HUES6 (cell line): ENCODE results near the gene THEM4.
"Not testable (repeated sequence)": the region's sequence is repeated elsewhere in the genome, so short reads cannot be mapped to it uniquely, and the experiment has no call there.

Experiments
- H3K27ac ChIP-seq: 2 replicates; pipeline ENCODE4 v1.7.0; 2013; ENCODE audit warnings: low read depth, mild to moderate bottlenecking, low read length, inconsistent platforms
- H3K27me3 ChIP-seq: 2 replicates; pipeline ENCODE4 v1.6.1; 2013; ENCODE audit warnings: low read length; ENCODE audit not compliant: control insufficient read depth, insufficient read depth
- H3K36me3 ChIP-seq: 2 replicates; pipeline ENCODE4 v1.6.1; 2013; ENCODE audit warnings: low read length; ENCODE audit not compliant: control insufficient read depth, insufficient read depth
- H3K4me1 ChIP-seq: 2 replicates; pipeline ENCODE4 v1.6.1; 2013; ENCODE audit warnings: low read length; ENCODE audit not compliant: control insufficient read depth, insufficient read depth
- H3K4me3 ChIP-seq: 2 replicates; pipeline ENCODE4 v1.5.1; 2013; ENCODE audit warnings: low read depth, low read length
- H3K9ac ChIP-seq: one replicate; pipeline ENCODE4 v1.6.1; 2013; ENCODE audit warnings: mild to moderate bottlenecking, low read length
- H3K9me3 ChIP-seq: 2 replicates; pipeline ENCODE4 v1.6.1; 2013; ENCODE audit warnings: low read depth, low read length; ENCODE audit not compliant: control insufficient read depth, insufficient read depth

The THEM4 gene

DNA sequence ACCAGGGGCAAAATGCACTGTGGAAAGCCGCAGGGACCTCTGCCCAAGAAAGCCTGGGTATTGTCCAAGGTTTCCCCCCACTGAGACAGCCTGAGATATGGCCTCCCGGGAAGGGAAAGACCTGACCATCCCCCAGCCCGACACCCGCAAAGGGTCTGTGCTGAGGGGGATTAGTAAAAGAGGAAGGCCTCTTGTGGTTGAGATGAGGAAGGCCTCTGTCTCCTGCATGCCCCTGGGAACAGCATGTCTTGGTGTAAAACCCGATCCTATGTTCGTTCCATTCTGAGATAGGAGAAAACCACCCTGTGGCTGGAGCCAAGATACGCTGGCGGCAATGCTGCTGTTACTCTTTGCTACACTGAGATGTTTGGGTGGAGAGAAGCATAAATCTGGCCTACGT is 36.5 kb downstream of the THEM4 start:
- H3K36me3 ChIP-seq, H3K9ac ChIP-seq, H3K27ac ChIP-seq, H3K27me3 ChIP-seq, H3K9me3 ChIP-seq, H3K4me3 ChIP-seq, H3K4me1 ChIP-seq: not testable (repeated sequence)

GRCh38 chr1:151871284-151872030 is 37.9 kb downstream of the THEM4 start:
- Histone ChIP-seq H3K9me3 (no peaks in the 10 kb centered on the region), H3K27me3 (no peaks in the 10 kb centered on the region), H3K9ac (no peak overlapping the region), H3K4me1 (no peaks in the 10 kb centered on the region), H3K27ac (no peak overlapping the region), H3K4me3 (no peak overlapping the region), H3K36me3 (peaks cover 6% of the 10 kb centered on the region)

- Histone ChIP-seq H3K4me3 (no peak overlapping the region), H3K27me3 (peaks cover 18% of the 10 kb centered on the region), H3K27ac (no peak overlapping the region), H3K9ac (no peak overlapping the region), H3K4me1 (no peaks in the 10 kb centered on the region), H3K9me3 (no peaks in the 10 kb centered on the region), H3K36me3 (peaks cover under 1% of the 10 kb centered on the region)
Measured at GRCh38 chr1:151868486-151868885, 40.8 kb downstream of the THEM4 start.

- no peaks in the 10 kb centered on the region for H3K4me1 ChIP-seq
- no peak overlapping the region for H3K27ac ChIP-seq
- H3K9ac ChIP-seq, result no peak overlapping the region
- H3K27me3 ChIP-seq, result peaks cover 24% of the 10 kb centered on the region
- H3K36me3 ChIP-seq, result no peaks in the 10 kb centered on the region
- H3K9me3 ChIP-seq, result no peaks in the 10 kb centered on the region
- no peak overlapping the region for H3K4me3 ChIP-seq
Measured at GRCh38 chr1:151867765-151868411, 41.4 kb downstream of the THEM4 start.

DNA sequence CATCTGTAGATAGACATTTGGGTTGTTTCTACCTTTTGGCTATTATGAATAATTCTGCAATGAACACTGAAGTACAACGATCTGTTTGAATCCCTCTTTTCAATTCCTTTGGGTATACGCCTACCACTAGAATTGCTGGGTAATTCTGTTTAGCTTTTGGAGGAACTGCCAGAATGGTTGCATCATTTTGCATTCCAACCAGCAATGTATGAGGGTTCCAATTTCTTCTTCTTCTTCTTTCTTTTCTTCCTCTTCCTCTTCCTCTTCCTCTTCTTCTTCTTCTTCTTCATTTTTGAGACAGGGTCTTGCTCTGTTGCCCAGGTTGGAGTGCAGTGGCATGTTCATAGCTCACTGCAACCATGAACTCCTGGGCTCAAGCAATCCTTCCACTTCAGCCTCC is 42.0 kb downstream of the THEM4 start:
- H3K4me1 ChIP-seq, result no peaks in the 10 kb centered on the region
- H3K4me3 ChIP-seq, result no peak overlapping the region
- H3K9ac ChIP-seq, result no peak overlapping the region
- no peaks in the 10 kb centered on the region for H3K36me3 ChIP-seq
- no peaks in the 10 kb centered on the region for H3K9me3 ChIP-seq
- H3K27me3 ChIP-seq, result peaks cover 29% of the 10 kb centered on the region
- H3K27ac ChIP-seq, result no peak overlapping the region

- Histone ChIP-seq H3K27ac (no peak overlapping the region), H3K36me3 (no peaks in the 10 kb centered on the region), H3K9me3 (no peaks in the 10 kb centered on the region), H3K4me1 (peaks cover 17% of the 10 kb centered on the region), H3K9ac (no peak overlapping the region), H3K27me3 (peaks cover 56% of the 10 kb centered on the region), H3K4me3 (no peak overlapping the region)
Measured at GRCh38 chr1:151864411-151864810, 44.9 kb downstream of the THEM4 start.

DNA sequence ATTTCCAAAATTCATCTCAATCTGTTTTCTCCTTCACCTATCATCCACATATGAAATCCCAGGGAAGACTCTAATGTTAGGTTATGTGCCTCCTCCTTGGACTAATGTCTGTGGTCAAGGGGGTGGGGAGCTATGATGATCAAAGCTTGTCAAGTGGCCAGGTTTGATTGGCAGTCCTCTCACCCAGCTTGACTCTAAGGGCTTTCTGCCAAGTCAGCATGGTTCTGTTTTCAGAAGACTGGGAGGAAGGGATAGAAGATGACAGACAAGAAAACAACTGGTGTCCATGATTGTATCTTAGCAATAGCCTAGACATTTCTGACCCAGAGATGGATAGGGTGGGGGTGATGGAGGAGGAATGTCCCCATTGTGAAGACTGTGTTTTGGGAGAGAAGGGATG is 46.7 kb downstream of the THEM4 start:
- Histone ChIP-seq H3K27ac (no peak overlapping the region), H3K36me3 (no peaks in the 10 kb centered on the region), H3K9ac (no peak overlapping the region)

GRCh38 chr1:151860504-151861187 is 48.7 kb downstream of the THEM4 start:
- Histone ChIP-seq H3K27ac (no peak overlapping the region), H3K4me1 (peaks cover 17% of the 10 kb centered on the region), H3K4me3 (no peak overlapping the region), H3K27me3 (peaks cover 80% of the 10 kb centered on the region), H3K36me3 (no peaks in the 10 kb centered on the region), H3K9me3 (no peaks in the 10 kb centered on the region), H3K9ac (no peak overlapping the region)

More for the DNA sequence above, 46.7 kb downstream of the THEM4 start:
- Histone ChIP-seq H3K9me3 (no peaks in the 10 kb centered on the region), H3K4me1 (peaks cover 17% of the 10 kb centered on the region), H3K4me3 (no peak overlapping the region), H3K27me3 (peaks cover 74% of the 10 kb centered on the region)

DNA sequence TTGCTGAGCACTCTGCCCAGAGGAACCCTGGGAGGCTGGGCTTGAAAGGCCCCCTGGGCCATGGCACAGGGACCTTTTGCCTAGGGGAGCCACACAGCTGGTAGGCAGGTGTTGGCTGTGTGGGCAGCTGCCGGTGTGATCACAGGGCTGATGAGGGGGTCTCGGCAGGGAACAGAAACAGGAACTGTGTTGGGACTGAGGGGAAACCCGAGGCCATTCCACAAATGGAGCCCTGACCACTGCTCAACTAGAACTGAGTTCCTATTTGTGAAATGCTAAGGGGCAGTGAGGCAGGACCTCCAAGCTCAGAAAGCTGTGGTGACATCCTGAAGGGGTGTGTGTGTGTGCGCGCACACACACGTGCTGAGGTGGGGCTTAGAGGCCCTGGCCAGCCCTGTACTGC is 49.4 kb downstream of the THEM4 start:
- Histone ChIP-seq H3K4me1 (peaks cover 17% of the 10 kb centered on the region), H3K27me3 (peaks cover 75% of the 10 kb centered on the region), H3K27ac (no peak overlapping the region), H3K9ac (no peak overlapping the region), H3K4me3 (no peak overlapping the region), H3K36me3 (no peaks in the 10 kb centered on the region), H3K9me3 (no peaks in the 10 kb centered on the region)

GRCh38 chr1:151858886-151859665 is 50.2 kb downstream of the THEM4 start:
- Histone ChIP-seq H3K9me3 (no peaks in the 10 kb centered on the region), H3K36me3 (no peaks in the 10 kb centered on the region), H3K4me3 (no peak overlapping the region), H3K4me1 (peaks cover 17% of the 10 kb centered on the region), H3K27ac (no peak overlapping the region), H3K27me3 (peaks cover 67% of the 10 kb centered on the region), H3K9ac (no peak overlapping the region)
